Endothelial cell (in vitro differentiated cells): ENCODE results near the gene FIGNL2. TPM values are rescaled to one million over a fixed set of nuclear protein-coding genes. Genes with fewer than 3 reads are reported as not detected.

ENCODE experiments used
- DNase-seq: peaks from one replicate; pipeline ENCODE4 v3.0.0; 2021; ENCODE audit warnings: low spot score
- H3K27ac Mint-ChIP-seq: one replicate; pipeline ENCODE4 v1.8.0; 2021; ENCODE audit warnings: mixed read lengths, inconsistent platforms; ENCODE audit not compliant: unreplicated experiment
- H3K27me3 Mint-ChIP-seq: one replicate; pipeline ENCODE4 v1.8.0; 2021; ENCODE audit warnings: mild to moderate bottlenecking, moderate library complexity, mixed read lengths, inconsistent platforms; ENCODE audit not compliant: unreplicated experiment
- H3K36me3 Mint-ChIP-seq: one replicate; pipeline ENCODE4 v1.8.0; 2021; ENCODE audit warnings: mild to moderate bottlenecking, low read depth, mixed read lengths, inconsistent platforms; ENCODE audit not compliant: unreplicated experiment
- H3K4me1 Mint-ChIP-seq: one replicate; pipeline ENCODE4 v1.8.0; 2021; ENCODE audit warnings: mild to moderate bottlenecking, mixed read lengths, inconsistent platforms; ENCODE audit not compliant: unreplicated experiment
- H3K4me3 Mint-ChIP-seq: one replicate; pipeline ENCODE4 v1.8.0; 2021; ENCODE audit warnings: mild to moderate bottlenecking, mixed read lengths, inconsistent platforms; ENCODE audit not compliant: unreplicated experiment
- H3K9me3 Mint-ChIP-seq: one replicate; pipeline ENCODE4 v1.8.0; 2021; ENCODE audit warnings: mixed read lengths, inconsistent platforms; ENCODE audit not compliant: unreplicated experiment
- total RNA-seq: library from RNA; stranded (reverse); fragmentation: NEBNext Ultra II Directional; extraction: Animal tissue kit (Norgen Biotek cat#: 25700); gene quantifications from one replicate; pipeline ENCODE4 v1.2.1, GENCODE V29; 2021; ENCODE audit not compliant: unreplicated experiment
- TF ChIP-seq, protein P1 (sequence below): fragments of 200-600 bp; sonication (generic); IDR thresholded peaks from one replicate; pipeline ENCODE4 v1.5.0; 2021; ENCODE audit warnings: antibody characterized with exemption; ENCODE audit not compliant: unreplicated experiment

FIGNL2 gene
- total RNA-seq, 1 donor from 2014 or later: 42.0 TPM

DNA sequence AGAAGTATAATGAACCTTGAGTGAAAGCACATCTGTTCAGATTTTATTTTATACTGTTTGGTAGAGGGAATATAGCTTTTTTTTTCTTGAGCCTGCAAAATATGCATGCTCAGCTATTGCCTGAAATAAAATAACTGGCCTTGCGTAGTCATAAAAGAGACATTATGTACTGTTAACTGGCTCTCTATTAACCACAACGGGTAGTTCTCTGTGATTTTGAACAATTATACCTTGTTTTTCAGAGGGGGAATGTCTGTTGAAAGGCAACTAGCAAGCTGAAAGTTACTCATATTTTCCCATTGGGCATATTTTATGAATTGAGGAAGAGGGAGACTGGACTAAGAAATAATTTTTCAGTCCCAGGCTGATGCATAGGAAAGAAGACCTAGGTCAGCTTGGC lies 62.6 kb downstream of the FIGNL2 start:
- Mint-ChIP-seq H3K27ac (no peak overlapping the region), H3K27me3 (no peaks in the 10 kb centered on the region)

DNA sequence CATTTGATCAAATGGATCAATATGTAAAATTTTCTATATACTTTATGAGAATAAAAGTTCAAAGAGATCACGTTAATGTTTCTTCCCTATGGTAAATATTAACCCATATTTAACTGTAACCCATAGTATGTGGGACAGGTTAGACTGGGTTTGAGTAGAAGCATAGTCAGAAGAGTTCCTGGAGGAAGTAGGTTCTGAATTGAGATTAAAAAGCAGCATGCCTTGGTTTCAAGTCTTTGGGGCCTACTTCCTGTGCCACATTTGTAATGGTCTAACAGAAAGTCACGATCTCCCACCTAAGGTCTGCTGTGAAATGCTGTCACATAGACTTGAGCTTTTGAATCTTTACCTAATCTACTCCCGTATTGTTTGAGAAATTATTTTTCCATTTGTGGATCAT lies 63.8 kb downstream of the FIGNL2 start:
- H3K27me3 Mint-ChIP-seq: no peaks in the 10 kb centered on the region
- TF ChIP-seq, protein P1, sequence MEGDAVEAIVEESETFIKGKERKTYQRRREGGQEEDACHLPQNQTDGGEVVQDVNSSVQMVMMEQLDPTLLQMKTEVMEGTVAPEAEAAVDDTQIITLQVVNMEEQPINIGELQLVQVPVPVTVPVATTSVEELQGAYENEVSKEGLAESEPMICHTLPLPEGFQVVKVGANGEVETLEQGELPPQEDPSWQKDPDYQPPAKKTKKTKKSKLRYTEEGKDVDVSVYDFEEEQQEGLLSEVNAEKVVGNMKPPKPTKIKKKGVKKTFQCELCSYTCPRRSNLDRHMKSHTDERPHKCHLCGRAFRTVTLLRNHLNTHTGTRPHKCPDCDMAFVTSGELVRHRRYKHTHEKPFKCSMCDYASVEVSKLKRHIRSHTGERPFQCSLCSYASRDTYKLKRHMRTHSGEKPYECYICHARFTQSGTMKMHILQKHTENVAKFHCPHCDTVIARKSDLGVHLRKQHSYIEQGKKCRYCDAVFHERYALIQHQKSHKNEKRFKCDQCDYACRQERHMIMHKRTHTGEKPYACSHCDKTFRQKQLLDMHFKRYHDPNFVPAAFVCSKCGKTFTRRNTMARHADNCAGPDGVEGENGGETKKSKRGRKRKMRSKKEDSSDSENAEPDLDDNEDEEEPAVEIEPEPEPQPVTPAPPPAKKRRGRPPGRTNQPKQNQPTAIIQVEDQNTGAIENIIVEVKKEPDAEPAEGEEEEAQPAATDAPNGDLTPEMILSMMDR: no peak
- no peak for DNase-seq
- no peak overlapping the region for H3K4me3 Mint-ChIP-seq
- no peaks in the 10 kb centered on the region for H3K9me3 Mint-ChIP-seq
- peaks cover 4% of the 10 kb centered on the region for H3K4me1 Mint-ChIP-seq
- no peak overlapping the region for H3K27ac Mint-ChIP-seq
- no peaks in the 10 kb centered on the region for H3K36me3 Mint-ChIP-seq

More for the DNA sequence above, 62.6 kb downstream of the FIGNL2 start:
- Mint-ChIP-seq H3K4me1 (peaks cover 4% of the 10 kb centered on the region), H3K36me3 (no peaks in the 10 kb centered on the region), H3K4me3 (no peak overlapping the region), H3K9me3 (no peaks in the 10 kb centered on the region)
- TF ChIP-seq, protein P1: no peak
- DNase-seq: no peak

DNA sequence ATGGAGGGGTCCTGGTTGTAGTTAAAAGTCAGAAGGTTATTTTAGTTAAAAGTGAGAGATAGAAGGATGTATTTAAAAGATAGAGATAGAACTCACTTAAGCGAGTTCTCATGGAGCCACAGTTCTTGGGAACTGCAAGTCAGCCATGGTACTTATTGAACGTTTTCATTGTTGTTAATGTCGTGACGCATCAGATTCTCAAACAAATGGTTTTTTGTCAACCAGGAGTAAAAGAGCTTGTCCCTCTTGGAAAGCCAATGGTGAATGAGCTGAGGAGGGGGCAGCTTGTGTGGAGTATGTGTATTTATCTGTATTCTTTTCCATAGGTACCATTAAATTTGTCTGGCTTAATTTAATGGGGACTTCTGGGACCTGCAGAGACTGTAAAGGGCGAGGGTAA lies 68.6 kb downstream of the FIGNL2 start:
- TF ChIP-seq, protein P1: no peak
- H3K4me3 Mint-ChIP-seq: no peak overlapping the region
- no peak for DNase-seq
- no peak overlapping the region for H3K27ac Mint-ChIP-seq
- H3K27me3 Mint-ChIP-seq: peaks cover 3% of the 10 kb centered on the region
- no peaks in the 10 kb centered on the region for H3K36me3 Mint-ChIP-seq
- H3K4me1 Mint-ChIP-seq: peaks cover 3% of the 10 kb centered on the region
- no peaks in the 10 kb centered on the region for H3K9me3 Mint-ChIP-seq

DNA sequence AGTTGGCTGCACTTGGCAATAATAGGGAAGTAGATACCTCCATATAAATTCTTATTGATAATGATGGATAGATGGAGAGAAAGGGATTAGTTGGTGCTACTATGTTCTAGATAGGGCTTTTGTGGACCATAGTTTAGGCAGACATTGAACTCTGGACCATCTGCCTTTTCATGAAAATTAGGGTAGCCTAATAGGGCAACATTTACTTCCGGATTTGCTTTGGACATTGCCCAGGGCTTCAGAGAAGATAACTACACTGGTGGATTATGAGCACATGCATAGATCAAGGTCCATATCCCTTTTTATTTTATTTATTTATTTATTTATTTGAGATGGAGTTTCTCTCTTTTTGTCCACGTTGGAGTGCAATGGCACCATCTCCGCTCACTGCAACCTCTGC lies 70.5 kb downstream of the FIGNL2 start:
- Mint-ChIP-seq H3K9me3 (no peaks in the 10 kb centered on the region), H3K27me3 (peaks cover 3% of the 10 kb centered on the region), H3K27ac (no peak overlapping the region), H3K4me1 (no peaks in the 10 kb centered on the region), H3K4me3 (no peak overlapping the region), H3K36me3 (peaks cover 5% of the 10 kb centered on the region)
- no peak for DNase-seq
- TF ChIP-seq, protein P1: no peak

DNA sequence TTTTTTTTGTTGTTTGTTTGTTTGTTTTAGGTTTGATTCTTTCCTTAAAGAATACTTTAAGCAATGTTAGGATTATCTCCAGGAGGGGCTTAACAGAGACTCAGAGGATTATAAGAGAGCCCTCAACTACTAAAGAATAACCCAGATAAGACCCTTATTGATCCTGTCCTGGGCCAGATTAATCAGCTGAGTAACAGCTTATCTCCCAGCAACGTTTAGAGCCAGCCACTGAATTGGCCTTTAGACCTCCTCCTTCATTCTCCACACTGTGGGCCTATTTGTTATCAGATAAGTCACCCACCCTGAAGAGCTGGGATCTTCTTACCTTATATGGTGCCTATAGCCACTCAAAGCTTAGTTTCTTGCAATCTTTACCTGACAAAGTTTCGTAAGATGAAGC lies 71.1 kb downstream of the FIGNL2 start:
- Mint-ChIP-seq H3K36me3 (peaks cover 5% of the 10 kb centered on the region), H3K27ac (no peak overlapping the region), H3K9me3 (no peaks in the 10 kb centered on the region), H3K4me1 (no peaks in the 10 kb centered on the region), H3K27me3 (peaks cover 3% of the 10 kb centered on the region), H3K4me3 (no peak overlapping the region)
- TF ChIP-seq, protein P1: no peak
- DNase-seq: no peak
